Ectodermal cell (in vitro differentiated cells): ENCODE results near the gene SMIM8.

Source experiments
- H3K27ac ChIP-seq: 2 replicates; pipeline ENCODE4 v1.7.0; 2013; ENCODE audit warnings: mild to moderate bottlenecking, low read depth, low read length; ENCODE audit not compliant: insufficient read depth, poor library complexity, severe bottlenecking
- H3K27me3 ChIP-seq: 2 replicates; pipeline ENCODE4 v1.7.0; 2013; ENCODE audit warnings: mild to moderate bottlenecking, low read length; ENCODE audit not compliant: insufficient read depth, control insufficient read depth, poor library complexity, severe bottlenecking
- H3K36me3 ChIP-seq: one replicate; pipeline ENCODE4 v1.7.0; 2013; ENCODE audit warnings: low read length; ENCODE audit not compliant: control insufficient read depth, insufficient read depth
- H3K4me1 ChIP-seq: one replicate; pipeline ENCODE4 v1.7.0; 2013; ENCODE audit warnings: low read length; ENCODE audit not compliant: control insufficient read depth, insufficient read depth
- H3K4me3 ChIP-seq: 2 replicates; pipeline ENCODE4 v1.7.0; 2013; ENCODE audit warnings: low read depth, low read length, control low read depth; ENCODE audit not compliant: insufficient read depth
- H3K9me3 ChIP-seq: 2 replicates; pipeline ENCODE4 v1.7.0; 2013; ENCODE audit warnings: mild to moderate bottlenecking, low read length, moderate library complexity; ENCODE audit not compliant: control insufficient read depth
- WGBS, 2 experiments: methylation state at CpG; one replicate each; pipeline ENCODE4 v1.1.7; 2013; ENCODE audit warnings: missing lambda C conversion rate in 2 of 2; 5-methylcytosine and 5-hydroxymethylcytosine counted together

The SMIM8 gene

GRCh38 chr6:87351583-87351982 is 29.2 kb downstream of the SMIM8 start:
- 94 to 96% methylated on average over 1 of the region's 1 CpG for WGBS, 2 experiments
- Histone ChIP-seq H3K4me3 (no peak overlapping the region), H3K36me3 (no peaks in the 10 kb centered on the region), H3K27ac (no peak overlapping the region), H3K9me3 (no peaks in the 10 kb centered on the region), H3K27me3 (no peaks in the 10 kb centered on the region), H3K4me1 (no peaks in the 10 kb centered on the region)

DNA sequence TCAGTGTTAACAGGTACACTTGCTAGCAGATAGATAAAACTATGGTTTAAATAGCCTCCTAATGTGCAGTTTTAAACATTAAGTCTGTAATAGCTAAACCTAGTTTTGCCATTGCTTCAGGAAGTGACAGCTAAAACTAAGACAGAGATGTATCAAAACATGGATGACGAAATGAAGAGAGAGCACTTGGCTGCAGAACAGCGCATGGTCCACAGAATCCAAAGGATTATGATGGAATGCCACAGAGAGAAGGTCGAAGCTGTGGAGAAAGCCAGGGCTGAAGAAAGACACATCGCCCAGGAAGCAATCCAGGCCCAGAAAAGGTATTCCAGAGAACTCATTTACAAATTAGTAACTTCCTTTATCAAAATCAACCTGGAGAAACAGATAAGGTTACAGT is 33.8 kb downstream of the SMIM8 start:
- WGBS, 2 experiments, result 93 to 96% methylated on average over 4 of the region's 4 CpGs
- no peaks in the 10 kb centered on the region for H3K36me3 ChIP-seq

GRCh38 chr6:87357479-87358196 is 35.2 kb downstream of the SMIM8 start:
- Histone ChIP-seq H3K36me3 (no peaks in the 10 kb centered on the region), H3K27me3 (no peaks in the 10 kb centered on the region), H3K4me1 (no peaks in the 10 kb centered on the region), H3K27ac (no peak overlapping the region), H3K4me3 (no peak overlapping the region), H3K9me3 (no peaks in the 10 kb centered on the region)
- WGBS, 2 experiments, result 93 to 100% methylated on average over 1 to 3 of the region's 3 CpGs

More for the DNA sequence above, 33.8 kb downstream of the SMIM8 start:
- Histone ChIP-seq H3K4me3 (no peak overlapping the region), H3K4me1 (no peaks in the 10 kb centered on the region), H3K27ac (no peak overlapping the region), H3K9me3 (no peaks in the 10 kb centered on the region), H3K27me3 (no peaks in the 10 kb centered on the region)

- Histone ChIP-seq H3K4me1 (no peaks in the 10 kb centered on the region), H3K4me3 (no peak overlapping the region), H3K27me3 (no peaks in the 10 kb centered on the region), H3K27ac (no peak overlapping the region), H3K9me3 (no peaks in the 10 kb centered on the region), H3K36me3 (no peaks in the 10 kb centered on the region)
- 95 to 97% methylated on average over 4 to 5 of the region's 5 CpGs for WGBS, 2 experiments
Measured at GRCh38 chr6:87364602-87365252, 42.3 kb downstream of the SMIM8 start.

- Histone ChIP-seq H3K4me3 (no peak overlapping the region), H3K36me3 (no peaks in the 10 kb centered on the region), H3K4me1 (no peaks in the 10 kb centered on the region), H3K9me3 (no peaks in the 10 kb centered on the region), H3K27ac (no peak overlapping the region), H3K27me3 (no peaks in the 10 kb centered on the region)
- 98% methylated on average over 4 of the region's 4 CpGs for WGBS, 2 experiments
Measured at GRCh38 chr6:87366072-87366827, 43.9 kb downstream of the SMIM8 start.

GRCh38 chr6:87366899-87367298 is 44.5 kb downstream of the SMIM8 start:
- Histone ChIP-seq H3K9me3 (no peaks in the 10 kb centered on the region), H3K27me3 (no peaks in the 10 kb centered on the region), H3K36me3 (no peaks in the 10 kb centered on the region), H3K27ac (no peak overlapping the region), H3K4me3 (no peak overlapping the region), H3K4me1 (no peaks in the 10 kb centered on the region)
- 90 to 92% methylated on average over 3 of the region's 3 CpGs for WGBS, 2 experiments

- no peaks in the 10 kb centered on the region for H3K36me3 ChIP-seq
- H3K4me3 ChIP-seq, result no peak overlapping the region
- H3K27me3 ChIP-seq, result no peaks in the 10 kb centered on the region
- WGBS, 2 experiments, result 88 to 100% methylated on average over 2 of the region's 2 CpGs
- H3K4me1 ChIP-seq, result no peaks in the 10 kb centered on the region
- H3K9me3 ChIP-seq, result peaks cover 5% of the 10 kb centered on the region
- H3K27ac ChIP-seq, result no peak overlapping the region
Measured at GRCh38 chr6:87373377-87373776, 51.0 kb downstream of the SMIM8 start.

GRCh38 chr6:87375315-87375714 is 52.9 kb downstream of the SMIM8 start:
- Histone ChIP-seq H3K27ac (no peak overlapping the region), H3K4me3 (no peak overlapping the region), H3K9me3 (peaks cover 5% of the 10 kb centered on the region), H3K4me1 (no peaks in the 10 kb centered on the region), H3K36me3 (no peaks in the 10 kb centered on the region), H3K27me3 (no peaks in the 10 kb centered on the region)
- WGBS, 2 experiments, result 93 to 97% methylated on average over 2 of the region's 2 CpGs

DNA sequence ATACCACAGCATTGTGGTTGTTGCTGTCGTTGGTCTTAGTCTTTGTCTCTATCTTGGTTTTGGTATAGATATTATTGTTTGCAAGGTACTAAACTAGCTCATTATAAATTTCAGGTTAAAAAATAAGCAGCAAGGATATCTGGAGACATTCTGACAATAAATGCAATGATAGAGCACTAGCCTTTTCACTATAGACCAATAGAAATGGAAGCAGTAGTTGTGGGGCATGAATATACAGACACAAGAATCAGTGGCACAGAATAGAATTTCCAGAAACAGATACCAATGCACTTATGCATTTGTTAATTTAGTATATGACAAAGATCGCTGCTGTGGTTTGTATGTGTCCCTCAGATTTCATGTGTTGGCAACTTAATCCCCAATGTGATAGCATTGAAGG is 54.3 kb downstream of the SMIM8 start:
- H3K4me1 ChIP-seq, result no peaks in the 10 kb centered on the region
- no peak overlapping the region for H3K4me3 ChIP-seq
- no peaks in the 10 kb centered on the region for H3K36me3 ChIP-seq
- WGBS, 2 experiments, result 84 to 92% methylated on average over 2 of the region's 2 CpGs
- peaks cover 5% of the 10 kb centered on the region for H3K9me3 ChIP-seq
- no peaks in the 10 kb centered on the region for H3K27me3 ChIP-seq
- H3K27ac ChIP-seq, result no peak overlapping the region

- H3K27me3 ChIP-seq, result no peaks in the 10 kb centered on the region
- no peaks in the 10 kb centered on the region for H3K4me1 ChIP-seq
- 96 to 97% methylated on average over 4 of the region's 4 CpGs for WGBS, 2 experiments
Measured at GRCh38 chr6:87378947-87379346, 56.6 kb downstream of the SMIM8 start.

More at GRCh38 chr6:87378947-87379346, 56.6 kb downstream of the SMIM8 start:
- H3K27ac ChIP-seq, result no peak overlapping the region
- H3K9me3 ChIP-seq, result no peaks in the 10 kb centered on the region
- H3K4me3 ChIP-seq, result no peak overlapping the region
- H3K36me3 ChIP-seq, result no peaks in the 10 kb centered on the region
